Uterus (tissue), 4 donors: ENCODE data around the gene ADGB. TPM values are rescaled to one million over a fixed set of nuclear protein-coding genes. Genes with fewer than 3 reads are reported as not detected.

Experiments used
- DNase-seq, 2 donors: peaks; one replicate each; pipeline ENCODE4 v3.0.0-alpha.2; 2019 to 2020
- H3K27ac ChIP-seq, 2 donors: fragments of 200-600 bp; sonication (generic); 1 replicate in 1 of 2; 2 replicates in 1 of 2; pipeline ENCODE4 v1.5.1; 2016 to 2018
- H3K27me3 ChIP-seq, 2 donors: fragments of 200-600 bp; sonication (generic); one replicate each; pipeline ENCODE4 v1.5.1; 2018 to 2019; ENCODE audit warnings: control low read depth in 1 of 2
- H3K36me3 ChIP-seq, 2 donors: fragments of 200-600 bp; sonication (generic); one replicate each; pipeline ENCODE4 v1.5.1; 2019; ENCODE audit warnings: control low read depth in 1 of 2
- H3K4me1 ChIP-seq, 2 donors: fragments of 200-600 bp; sonication (generic); one replicate each; pipeline ENCODE4 v1.5.1; 2018 to 2019; ENCODE audit warnings: control low read depth in 1 of 2
- H3K4me3 ChIP-seq, 2 donors: fragments of 200-600 bp; sonication (generic); 1 replicate in 1 of 2; 2 replicates in 1 of 2; pipeline ENCODE4 v1.5.1; 2018 to 2019; ENCODE audit warnings: mild to moderate bottlenecking in 1 of 2
- H3K9me3 ChIP-seq, 2 donors: fragments of 200-600 bp; sonication (generic); one replicate each; pipeline ENCODE4 v1.5.1; 2019; ENCODE audit warnings: control low read depth in 1 of 2
- POLR2A ChIP-seq, 2 donors: fragments of 450-650 bp; IDR thresholded peaks; one replicate each; pipeline ENCODE4 v1.6.1; 2016; ENCODE audit warnings: antibody characterized with exemption in 2 of 2, mild to moderate bottlenecking in 1 of 2, moderate library complexity in 1 of 2
- intact Hi-C: fragments of 100-400 bp; cut with DNase I; formaldehyde crosslinking; loops from one replicate; pipeline ENCODE4 v1.15.1; 2023; ENCODE audit warnings: low total_unique reads
- total RNA-seq, 4 donors: library from RNA; depleted of rRNA in 3 of 4; stranded (reverse); fragments of >200 nt in 3 of 4; gene quantifications; one replicate each; pipeline versions ENCODE4 v1.1.0 to v1.2.4, GENCODE V29; 2014 to 2023
- TF ChIP-seq, protein P1 (sequence below), 4 experiments: fragments of 200-600 bp in 2 of 4; fragments of 450-650 bp in 2 of 4; sonication (generic) in 2 of 4; IDR thresholded peaks; one replicate each; pipeline ENCODE4 v1.5.1; 2016 to 2019; ENCODE audit warnings: antibody characterized with exemption in 4 of 4, mild to moderate bottlenecking in 2 of 4, moderate library complexity in 1 of 4
- donor health status: DM: yes; HTN: yes; CAD: no.

ADGB gene
- total RNA-seq, 4 donors from 2014 or later = 1.9 to 7.7 TPM; not detected in 2

DNA sequence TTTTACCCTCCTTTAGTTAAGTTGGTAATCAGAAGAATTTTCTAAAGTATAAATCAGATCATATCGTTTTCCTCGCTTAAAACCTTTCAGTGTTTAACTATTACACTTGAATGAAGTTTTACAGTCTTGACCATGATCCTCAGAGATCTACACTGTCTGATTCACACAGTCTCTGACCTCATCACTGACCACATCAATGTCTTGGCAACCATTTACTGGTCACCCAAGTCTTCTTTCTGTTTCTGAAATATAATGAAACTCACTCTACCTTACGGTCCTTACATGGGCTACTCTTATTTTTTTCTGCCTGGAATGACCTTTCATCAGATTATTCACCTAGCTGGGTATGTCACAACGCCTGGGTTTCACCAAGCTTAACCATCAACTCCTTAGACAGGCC, 71.4 kb downstream of the ADGB start:
- H3K27ac ChIP-seq = no peak overlapping the region
- no peaks in the 10 kb centered on the region for H3K36me3 ChIP-seq
- no peaks in the 10 kb centered on the region for H3K4me1 ChIP-seq
- TF ChIP-seq POLR2A (IDR thresholded peaks at IDR 0.05) = no peak
- TF ChIP-seq, protein P1, sequence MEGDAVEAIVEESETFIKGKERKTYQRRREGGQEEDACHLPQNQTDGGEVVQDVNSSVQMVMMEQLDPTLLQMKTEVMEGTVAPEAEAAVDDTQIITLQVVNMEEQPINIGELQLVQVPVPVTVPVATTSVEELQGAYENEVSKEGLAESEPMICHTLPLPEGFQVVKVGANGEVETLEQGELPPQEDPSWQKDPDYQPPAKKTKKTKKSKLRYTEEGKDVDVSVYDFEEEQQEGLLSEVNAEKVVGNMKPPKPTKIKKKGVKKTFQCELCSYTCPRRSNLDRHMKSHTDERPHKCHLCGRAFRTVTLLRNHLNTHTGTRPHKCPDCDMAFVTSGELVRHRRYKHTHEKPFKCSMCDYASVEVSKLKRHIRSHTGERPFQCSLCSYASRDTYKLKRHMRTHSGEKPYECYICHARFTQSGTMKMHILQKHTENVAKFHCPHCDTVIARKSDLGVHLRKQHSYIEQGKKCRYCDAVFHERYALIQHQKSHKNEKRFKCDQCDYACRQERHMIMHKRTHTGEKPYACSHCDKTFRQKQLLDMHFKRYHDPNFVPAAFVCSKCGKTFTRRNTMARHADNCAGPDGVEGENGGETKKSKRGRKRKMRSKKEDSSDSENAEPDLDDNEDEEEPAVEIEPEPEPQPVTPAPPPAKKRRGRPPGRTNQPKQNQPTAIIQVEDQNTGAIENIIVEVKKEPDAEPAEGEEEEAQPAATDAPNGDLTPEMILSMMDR (IDR thresholded peaks at IDR 0.05) = no peak
- no peak for DNase-seq
- H3K4me3 ChIP-seq = no peak overlapping the region
- no peaks in the 10 kb centered on the region for H3K9me3 ChIP-seq
- no peaks in the 10 kb centered on the region for H3K27me3 ChIP-seq
- intact Hi-C loops = no loop called here

DNA sequence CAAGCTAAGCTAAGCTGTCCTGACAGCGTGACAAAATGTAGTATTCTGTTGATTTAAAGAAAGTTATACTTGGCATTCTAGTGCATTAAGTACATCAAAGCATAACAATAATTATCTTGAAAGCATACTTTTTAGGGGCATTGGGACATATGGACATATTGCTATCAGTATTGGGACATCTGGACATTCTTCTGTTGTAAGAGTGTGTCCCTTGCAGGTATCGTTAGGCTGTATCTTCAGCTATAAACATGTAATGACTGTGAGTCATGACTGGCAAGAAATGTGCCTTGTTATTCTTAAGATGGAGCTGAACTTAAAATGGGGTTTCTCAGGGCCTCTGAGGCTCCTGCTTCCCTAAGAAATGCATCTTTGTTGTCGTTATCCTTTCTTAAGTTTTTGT, 74.3 kb downstream of the ADGB start:
- no peaks in the 10 kb centered on the region for H3K4me1 ChIP-seq
- DNase-seq = no peak
- H3K9me3 ChIP-seq = no peaks in the 10 kb centered on the region
- TF ChIP-seq POLR2A (IDR thresholded peaks at IDR 0.05) = no peak
- TF ChIP-seq, protein P1 (IDR thresholded peaks at IDR 0.05) = no peak
- H3K27ac ChIP-seq = no peak overlapping the region
- no peaks in the 10 kb centered on the region for H3K36me3 ChIP-seq
- H3K4me3 ChIP-seq = no peak overlapping the region
- H3K27me3 ChIP-seq = no peaks in the 10 kb centered on the region
- intact Hi-C loops = no loop called here

DNA sequence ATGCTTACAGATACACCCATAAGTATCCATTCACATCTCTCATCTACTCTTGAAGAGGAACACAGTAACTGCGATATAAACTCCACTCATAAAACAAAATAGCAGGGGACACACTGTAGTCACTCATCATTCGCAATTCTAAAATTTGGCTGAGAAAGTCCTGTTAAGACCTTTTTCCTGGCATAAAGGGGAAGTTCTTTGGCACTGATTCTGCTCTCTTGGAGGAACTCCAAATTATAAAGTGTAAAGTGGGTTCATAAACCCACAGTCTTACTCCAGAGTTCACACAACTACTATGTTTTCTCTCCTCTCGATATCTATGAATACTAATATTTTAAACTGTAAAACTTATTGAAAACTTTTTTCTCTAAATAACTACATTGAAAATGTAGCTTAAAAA, 80.6 kb downstream of the ADGB start:
- intact Hi-C loops = no loop called here
- no peaks in the 10 kb centered on the region for H3K9me3 ChIP-seq
- no peak overlapping the region for H3K27ac ChIP-seq
- no peak for DNase-seq
- H3K36me3 ChIP-seq = no peaks in the 10 kb centered on the region
- no peak overlapping the region for H3K4me3 ChIP-seq
- no peaks in the 10 kb centered on the region for H3K27me3 ChIP-seq
- H3K4me1 ChIP-seq = no peaks in the 10 kb centered on the region
- TF ChIP-seq, protein P1 (IDR thresholded peaks at IDR 0.05) = no peak
- no peak for TF ChIP-seq POLR2A (IDR thresholded peaks at IDR 0.05)

DNA sequence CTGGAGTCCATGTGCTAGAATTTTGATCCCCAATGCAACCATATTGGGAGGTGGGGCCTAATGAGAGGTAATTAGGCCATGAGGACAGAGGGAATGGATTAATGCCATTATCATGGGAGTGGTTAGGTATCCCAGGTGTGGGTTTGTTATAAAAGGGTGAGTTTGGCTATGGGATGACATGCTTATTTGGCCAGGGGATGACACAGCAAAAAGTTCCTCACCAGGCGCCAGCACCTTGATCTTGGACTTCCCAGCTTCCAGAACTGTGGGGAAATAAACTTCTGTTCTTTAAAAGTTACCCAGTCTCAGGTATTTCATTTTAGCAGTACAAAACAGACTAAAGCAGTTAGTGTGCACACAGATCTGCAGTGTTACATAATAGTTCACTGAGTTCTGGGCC, 84.1 kb downstream of the ADGB start:
- intact Hi-C loops = no loop called here
- no peaks in the 10 kb centered on the region for H3K27me3 ChIP-seq
- TF ChIP-seq POLR2A (IDR thresholded peaks at IDR 0.05) = no peak
- TF ChIP-seq, protein P1 (IDR thresholded peaks at IDR 0.05) = no peak
- no peaks in the 10 kb centered on the region for H3K9me3 ChIP-seq
- no peak overlapping the region for H3K4me3 ChIP-seq
- H3K36me3 ChIP-seq = no peaks in the 10 kb centered on the region
- H3K27ac ChIP-seq = no peak overlapping the region
- no peak for DNase-seq
- no peaks in the 10 kb centered on the region for H3K4me1 ChIP-seq

DNA sequence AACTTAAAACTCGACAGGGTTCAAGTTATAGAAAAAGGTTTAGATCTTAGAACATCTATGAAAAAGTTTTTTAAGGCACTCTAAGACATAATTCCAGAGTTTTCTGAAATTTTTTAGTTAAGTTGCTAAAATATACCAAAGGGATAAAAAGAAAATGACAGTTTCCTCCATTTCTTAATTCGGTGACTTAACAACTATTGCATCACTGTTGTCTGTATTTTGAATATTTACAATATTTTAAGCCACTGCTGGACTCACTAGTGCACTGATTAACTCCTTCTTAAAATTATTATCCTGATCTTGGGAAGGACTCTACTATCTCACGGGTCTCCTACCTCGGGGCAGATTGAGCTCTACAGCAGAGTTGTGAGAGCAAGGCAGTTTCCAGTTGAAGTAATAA, 91.0 kb downstream of the ADGB start:
- no peak overlapping the region for H3K4me3 ChIP-seq
- H3K27ac ChIP-seq = no peak overlapping the region
- no peaks in the 10 kb centered on the region for H3K27me3 ChIP-seq
- no peak for DNase-seq
- TF ChIP-seq, protein P1 (IDR thresholded peaks at IDR 0.05) = no peak
- no peak for TF ChIP-seq POLR2A (IDR thresholded peaks at IDR 0.05)
- H3K9me3 ChIP-seq = no peaks in the 10 kb centered on the region
- no peaks in the 10 kb centered on the region for H3K4me1 ChIP-seq
- intact Hi-C loops = no loop called here
- no peaks in the 10 kb centered on the region for H3K36me3 ChIP-seq
